Neuron (in vitro differentiated cells): Measurements from ENCODE around the gene ARID5B.
"Not testable (repeated sequence)": the region's sequence is repeated elsewhere in the genome, so short reads cannot be mapped to it uniquely, and the experiment has no call there.

Source experiments
- H2AFZ ChIP-seq: one replicate; pipeline ENCODE4 v1.6.1; 2013; ENCODE audit warnings: low read depth, mild to moderate bottlenecking, inconsistent platforms, low read length, moderate library complexity
- H3K27me3 ChIP-seq: one replicate; pipeline ENCODE4 v1.6.1; 2013; ENCODE audit warnings: low read length; ENCODE audit not compliant: insufficient read depth
- H3K36me3 ChIP-seq: one replicate; pipeline ENCODE4 v1.6.1; 2013; ENCODE audit warnings: low read length; ENCODE audit not compliant: insufficient read depth
- H3K4me1 ChIP-seq: one replicate; pipeline ENCODE4 v1.6.1; 2013; ENCODE audit warnings: low read length; ENCODE audit not compliant: insufficient read depth
- H3K4me3 ChIP-seq: 2 replicates; pipeline ENCODE4 v1.5.1; 2013; ENCODE audit warnings: mild to moderate bottlenecking, low read length, moderate library complexity
- H3K9me3 ChIP-seq: one replicate; pipeline ENCODE4 v1.6.1; 2013; ENCODE audit warnings: low read length

The ARID5B gene

GRCh38 chr10:61975391-61975932, 74.0 kb downstream of the ARID5B start:
- H3K9me3 ChIP-seq = no peaks in the 10 kb centered on the region

GRCh38 chr10:61976951-61977721, 75.6 kb downstream of the ARID5B start:
- not testable (repeated sequence) for H3K9me3 ChIP-seq, H3K4me3 ChIP-seq, H2AFZ ChIP-seq, H3K27me3 ChIP-seq, H3K36me3 ChIP-seq
- peaks cover 15% of the 10 kb centered on the region for H3K4me1 ChIP-seq

More at GRCh38 chr10:61975391-61975932, 74.0 kb downstream of the ARID5B start:
- Histone ChIP-seq H2AFZ (no peak overlapping the region), H3K4me1 (peaks cover 15% of the 10 kb centered on the region), H3K4me3 (no peak overlapping the region), H3K27me3 (no peaks in the 10 kb centered on the region), H3K36me3 (no peaks in the 10 kb centered on the region)

DNA sequence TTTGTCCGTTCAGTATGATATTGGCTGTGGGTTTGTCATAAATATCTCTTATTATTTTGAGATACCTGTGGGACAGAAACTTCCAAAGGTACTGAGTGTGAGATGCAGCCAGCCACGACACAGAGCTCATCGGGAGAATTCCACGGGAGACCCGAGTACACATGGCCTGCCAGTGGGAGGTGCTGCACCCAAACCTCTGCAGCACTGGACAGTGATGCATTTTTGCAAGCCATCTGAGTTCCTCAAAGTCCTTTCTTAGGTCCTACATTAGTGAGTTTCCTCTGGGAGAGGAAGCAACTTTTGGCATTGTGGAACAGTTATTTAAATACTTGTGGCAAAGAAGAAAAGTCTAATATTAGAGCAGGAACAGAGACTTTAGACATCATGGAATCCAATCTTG, 77.5 kb downstream of the ARID5B start:
- no peaks in the 10 kb centered on the region for H3K36me3 ChIP-seq
- no peak overlapping the region for H2AFZ ChIP-seq
- H3K4me3 ChIP-seq = no peak overlapping the region
- no peaks in the 10 kb centered on the region for H3K27me3 ChIP-seq
- no peaks in the 10 kb centered on the region for H3K9me3 ChIP-seq
- peaks cover 13% of the 10 kb centered on the region for H3K4me1 ChIP-seq

DNA sequence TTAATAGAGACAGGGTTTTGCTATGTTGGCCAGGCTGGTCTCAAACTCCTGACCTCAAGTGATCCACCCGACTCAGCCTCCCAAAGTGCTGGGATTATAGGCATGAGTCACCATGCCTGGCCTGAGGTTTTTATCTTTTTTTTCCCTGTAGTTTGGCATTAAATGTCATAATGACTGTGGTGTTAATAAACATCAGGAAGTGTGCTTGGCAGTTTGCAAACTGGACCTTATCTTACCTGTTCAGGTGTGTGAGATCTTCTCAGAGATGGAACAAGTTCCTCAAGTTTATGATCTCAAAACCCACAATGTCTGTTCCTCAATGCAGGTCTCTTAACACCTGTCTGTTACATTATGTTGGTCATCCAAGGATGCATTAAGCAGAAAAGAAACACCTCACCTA, 80.0 kb downstream of the ARID5B start:
- no peaks in the 10 kb centered on the region for H3K9me3 ChIP-seq
- no peaks in the 10 kb centered on the region for H3K27me3 ChIP-seq
- H3K36me3 ChIP-seq = no peaks in the 10 kb centered on the region
- no peak overlapping the region for H3K4me3 ChIP-seq
- peaks cover 2% of the 10 kb centered on the region for H3K4me1 ChIP-seq
- H2AFZ ChIP-seq = no peak overlapping the region

DNA sequence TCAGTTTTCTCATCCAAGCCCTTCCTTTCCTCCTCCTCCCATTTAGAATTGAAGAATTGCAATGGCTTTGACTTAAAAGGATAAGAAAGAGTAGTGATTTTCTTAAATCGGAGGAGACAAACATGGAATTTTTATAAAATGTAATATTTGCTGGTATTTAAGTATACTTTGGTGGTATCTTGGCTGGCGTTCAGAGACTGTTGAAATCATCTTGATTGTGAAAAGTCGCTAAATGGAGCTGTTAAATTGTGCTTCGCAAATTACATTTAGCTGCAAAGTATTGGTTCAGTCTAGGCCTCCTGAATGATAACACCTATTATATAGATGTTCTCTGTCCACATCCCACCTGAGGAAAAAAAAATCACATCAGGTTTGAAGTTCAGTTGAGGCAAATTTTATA, 81.8 kb downstream of the ARID5B start:
- H3K9me3 ChIP-seq = no peaks in the 10 kb centered on the region

DNA sequence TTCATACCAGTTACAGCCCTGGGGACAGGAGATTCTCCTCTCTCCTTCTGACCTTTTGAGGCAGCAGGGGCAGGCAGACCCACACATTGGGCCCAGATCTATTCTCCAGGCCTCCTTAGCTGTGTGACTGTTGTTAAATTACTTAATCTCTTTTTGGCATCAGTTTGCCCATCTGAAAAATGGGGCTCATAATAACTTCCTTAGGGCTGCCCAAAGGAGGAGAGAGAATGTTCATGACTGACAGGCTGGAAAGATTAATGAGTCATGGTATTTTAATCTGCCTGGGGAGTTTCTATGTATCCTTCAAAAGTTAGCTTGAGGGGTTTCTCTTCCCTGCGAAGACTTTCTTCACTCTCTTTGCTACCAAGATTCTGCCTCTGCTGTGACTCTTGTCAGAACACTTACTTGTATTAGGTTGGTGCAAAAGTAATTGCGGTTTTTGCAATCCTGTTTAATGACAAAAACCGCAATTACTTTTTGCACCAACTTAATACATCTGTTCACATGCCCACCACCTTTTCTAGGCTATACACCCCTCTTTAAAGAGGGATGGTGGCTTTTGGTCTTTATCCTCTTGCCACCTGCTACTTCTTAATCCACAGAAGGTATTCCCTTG, 83.4 kb downstream of the ARID5B start:
- peaks cover 3% of the 10 kb centered on the region for H3K4me1 ChIP-seq
- H3K27me3 ChIP-seq = no peaks in the 10 kb centered on the region
- H2AFZ ChIP-seq = no peak overlapping the region
- no peaks in the 10 kb centered on the region for H3K9me3 ChIP-seq
- no peak overlapping the region for H3K4me3 ChIP-seq
- no peaks in the 10 kb centered on the region for H3K36me3 ChIP-seq

More for the DNA sequence above, 81.8 kb downstream of the ARID5B start:
- Histone ChIP-seq H3K27me3 (no peaks in the 10 kb centered on the region), H3K4me1 (peaks cover 3% of the 10 kb centered on the region), H3K4me3 (no peak overlapping the region), H2AFZ (no peak overlapping the region), H3K36me3 (no peaks in the 10 kb centered on the region)

GRCh38 chr10:61985715-61986114, 84.2 kb downstream of the ARID5B start:
- no peaks in the 10 kb centered on the region for H3K9me3 ChIP-seq
- no peak overlapping the region for H3K4me3 ChIP-seq
- H3K4me1 ChIP-seq = peaks cover 9% of the 10 kb centered on the region
- H2AFZ ChIP-seq = no peak overlapping the region
- no peaks in the 10 kb centered on the region for H3K27me3 ChIP-seq
- no peaks in the 10 kb centered on the region for H3K36me3 ChIP-seq

DNA sequence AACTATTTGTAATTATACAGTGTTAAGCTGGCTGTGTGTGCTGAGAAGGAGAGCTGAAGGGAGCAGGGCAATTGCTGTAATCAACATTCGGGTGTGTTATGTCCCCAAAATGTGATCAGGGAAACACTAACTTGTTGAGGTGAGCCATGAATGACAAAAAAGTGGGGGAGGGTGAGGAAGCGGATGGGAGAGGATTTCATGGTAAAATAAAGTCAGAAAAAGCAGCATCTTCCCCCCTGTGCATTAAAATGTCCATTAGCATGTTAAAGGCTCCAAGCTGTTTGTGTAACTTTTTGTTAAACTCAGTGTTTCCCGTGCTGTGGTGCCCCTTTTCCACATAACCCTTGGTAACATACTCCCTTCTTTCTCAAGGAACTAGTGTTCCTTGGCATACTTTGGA, 84.9 kb downstream of the ARID5B start:
- Histone ChIP-seq H2AFZ (no peak overlapping the region), H3K36me3 (no peaks in the 10 kb centered on the region), H3K4me1 (peaks cover 9% of the 10 kb centered on the region), H3K4me3 (no peak overlapping the region), H3K27me3 (no peaks in the 10 kb centered on the region), H3K9me3 (no peaks in the 10 kb centered on the region)

DNA sequence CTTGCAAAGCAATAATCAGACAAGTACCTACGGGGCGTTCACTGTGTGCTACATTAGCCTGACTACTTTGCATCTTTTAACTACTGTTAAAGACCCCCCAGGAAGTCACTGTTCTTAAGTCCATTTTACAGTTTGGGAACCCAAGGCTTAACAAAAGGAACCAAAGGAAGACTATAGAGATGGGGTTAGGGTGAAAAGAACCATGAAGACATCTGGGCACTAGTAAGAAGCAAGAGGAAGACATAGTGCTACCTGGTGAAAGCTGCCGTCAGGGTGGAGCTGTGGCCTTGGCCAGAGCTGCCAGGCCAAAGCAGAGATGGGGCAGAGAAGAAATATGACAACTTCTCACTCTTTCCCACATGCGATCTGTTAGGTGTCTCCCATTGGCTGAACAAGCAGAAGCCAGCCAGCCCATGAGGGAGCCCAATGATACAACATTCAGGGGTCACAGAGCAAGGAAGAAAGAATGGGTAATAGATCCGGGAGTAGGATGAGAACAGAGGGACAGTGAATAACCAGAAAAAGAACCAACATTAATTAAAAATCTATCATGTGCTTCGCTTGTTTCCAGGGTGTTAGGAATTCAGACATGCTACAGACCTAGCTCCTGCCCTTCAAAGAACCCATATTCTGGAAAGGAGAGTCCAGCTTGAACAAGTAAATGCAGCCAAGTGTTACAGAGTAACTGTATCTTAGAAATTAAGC, 85.4 kb downstream of the ARID5B start:
- Histone ChIP-seq H2AFZ (no peak overlapping the region), H3K27me3 (no peaks in the 10 kb centered on the region), H3K4me3 (no peak overlapping the region)

DNA sequence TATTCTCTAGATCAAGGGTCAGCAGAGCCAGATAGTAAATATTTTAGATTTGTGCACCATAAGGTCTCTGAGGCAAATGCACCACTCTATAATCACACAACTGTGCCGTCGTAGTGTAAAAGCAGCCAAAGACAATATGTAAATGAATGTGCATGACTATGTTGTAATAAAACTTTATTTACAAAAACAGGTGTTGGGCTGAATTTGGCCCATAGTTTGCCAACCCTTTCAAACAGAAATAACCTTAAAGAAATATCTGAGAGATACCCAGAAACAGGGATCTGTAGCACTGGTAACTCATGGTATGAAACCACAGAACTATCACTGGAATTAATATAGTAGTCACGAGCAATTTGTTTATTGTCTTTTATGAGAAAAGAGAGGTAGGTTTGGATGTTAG, 86.0 kb downstream of the ARID5B start:
- Histone ChIP-seq H3K9me3 (no peaks in the 10 kb centered on the region), H2AFZ (no peak overlapping the region), H3K4me1 (peaks cover 15% of the 10 kb centered on the region), H3K27me3 (no peaks in the 10 kb centered on the region), H3K36me3 (no peaks in the 10 kb centered on the region), H3K4me3 (no peak overlapping the region)

More for the DNA sequence above, 85.4 kb downstream of the ARID5B start:
- Histone ChIP-seq H3K36me3 (no peaks in the 10 kb centered on the region), H3K4me1 (peaks cover 9% of the 10 kb centered on the region), H3K9me3 (no peaks in the 10 kb centered on the region)

DNA sequence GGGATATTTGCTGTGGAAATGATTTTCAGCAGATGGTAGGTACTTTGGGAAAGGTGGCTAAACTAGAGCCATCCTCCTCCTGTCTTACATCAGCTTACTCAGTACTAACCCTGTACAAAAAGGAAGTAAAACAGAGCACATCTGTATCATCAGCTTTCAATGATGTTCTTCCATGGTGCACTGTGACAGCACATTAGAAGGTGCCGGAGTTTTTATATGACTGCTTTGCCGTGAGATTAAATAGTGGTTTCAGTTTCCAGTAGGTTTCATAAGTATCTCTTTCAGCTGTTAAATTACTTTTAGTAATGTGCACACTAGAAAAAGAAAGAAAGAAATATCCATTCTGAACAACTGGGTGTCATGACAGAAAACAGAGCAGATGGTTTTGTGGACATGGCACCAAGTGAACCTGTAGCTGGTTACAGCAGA, 86.5 kb downstream of the ARID5B start:
- Histone ChIP-seq H3K9me3 (no peaks in the 10 kb centered on the region), H2AFZ (no peak overlapping the region), H3K27me3 (no peaks in the 10 kb centered on the region), H3K4me1 (peaks cover 20% of the 10 kb centered on the region), H3K4me3 (no peak overlapping the region), H3K36me3 (no peaks in the 10 kb centered on the region)

- peaks cover 42% of the 10 kb centered on the region for H3K4me1 ChIP-seq
- no peak overlapping the region for H2AFZ ChIP-seq
- no peaks in the 10 kb centered on the region for H3K27me3 ChIP-seq
- no peak overlapping the region for H3K4me3 ChIP-seq
- H3K36me3 ChIP-seq = no peaks in the 10 kb centered on the region
- H3K9me3 ChIP-seq = no peaks in the 10 kb centered on the region
These were observed 88.7 kb downstream of the ARID5B start for GRCh38 chr10:61989995-61990760.
